Prostate gland (tissue), 2 donors: ENCODE data around the gene NOTUM.

ENCODE experiments used
- POLR2AphosphoS5 ChIP-seq: sonication (generic); formaldehyde crosslinking; IDR thresholded peaks from one replicate; pipeline ENCODE4 v1.6.1; 2017; ENCODE audit warnings: antibody characterized with exemption
- TF ChIP-seq, protein P1 (sequence below), 4 experiments: fragments of 200-600 bp in 2 of 4; fragments of 450-650 bp in 2 of 4; sonication (generic) in 2 of 4; IDR thresholded peaks; 1 replicate in 3 of 4; 2 replicates in 1 of 4; pipeline ENCODE4 v1.5.1; 2016 to 2019; ENCODE audit warnings: antibody characterized with exemption in 4 of 4, mild to moderate bottlenecking in 2 of 4, moderate library complexity in 2 of 4

DNA sequence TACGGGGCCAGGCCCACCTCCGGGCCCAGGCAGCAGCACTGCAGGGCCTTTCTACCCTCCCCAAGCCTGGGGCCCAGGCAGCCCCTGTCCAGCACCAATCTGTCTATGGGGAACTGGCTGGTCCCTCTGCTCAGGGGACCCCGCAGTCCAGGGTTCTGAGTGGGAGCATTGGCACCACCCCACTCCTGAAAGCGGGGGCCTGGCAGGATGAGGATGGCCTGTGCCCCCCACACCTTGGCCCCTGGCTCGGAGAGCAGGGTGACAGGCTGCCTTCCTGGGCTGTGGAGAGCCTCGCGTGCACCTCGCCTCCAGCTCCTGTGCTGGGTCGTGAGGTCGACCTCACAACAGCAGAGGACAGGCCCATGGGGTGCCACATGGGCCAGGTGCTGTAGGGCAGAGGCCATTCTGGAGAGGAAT, 57.6 kb downstream of the NOTUM start:
- TF ChIP-seq, protein P1, sequence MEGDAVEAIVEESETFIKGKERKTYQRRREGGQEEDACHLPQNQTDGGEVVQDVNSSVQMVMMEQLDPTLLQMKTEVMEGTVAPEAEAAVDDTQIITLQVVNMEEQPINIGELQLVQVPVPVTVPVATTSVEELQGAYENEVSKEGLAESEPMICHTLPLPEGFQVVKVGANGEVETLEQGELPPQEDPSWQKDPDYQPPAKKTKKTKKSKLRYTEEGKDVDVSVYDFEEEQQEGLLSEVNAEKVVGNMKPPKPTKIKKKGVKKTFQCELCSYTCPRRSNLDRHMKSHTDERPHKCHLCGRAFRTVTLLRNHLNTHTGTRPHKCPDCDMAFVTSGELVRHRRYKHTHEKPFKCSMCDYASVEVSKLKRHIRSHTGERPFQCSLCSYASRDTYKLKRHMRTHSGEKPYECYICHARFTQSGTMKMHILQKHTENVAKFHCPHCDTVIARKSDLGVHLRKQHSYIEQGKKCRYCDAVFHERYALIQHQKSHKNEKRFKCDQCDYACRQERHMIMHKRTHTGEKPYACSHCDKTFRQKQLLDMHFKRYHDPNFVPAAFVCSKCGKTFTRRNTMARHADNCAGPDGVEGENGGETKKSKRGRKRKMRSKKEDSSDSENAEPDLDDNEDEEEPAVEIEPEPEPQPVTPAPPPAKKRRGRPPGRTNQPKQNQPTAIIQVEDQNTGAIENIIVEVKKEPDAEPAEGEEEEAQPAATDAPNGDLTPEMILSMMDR (IDR thresholded peaks at IDR 0.05) = no peak
- TF ChIP-seq POLR2AphosphoS5 = no peak
